Smooth muscle cell (in vitro differentiated cells): Measurements from ENCODE around the gene FRS3. TPM values are rescaled to one million over a fixed set of nuclear protein-coding genes. Genes with fewer than 3 reads are reported as not detected.
A peak's percentile ranks its signal among the peaks of the same experiment; 100 is the strongest.

ENCODE experiments used
- DNase-seq: peaks from one replicate; lab custom pipeline; 2025; ENCODE audit not compliant: unreplicated experiment; lab: John Stamatoyannopoulos, UW
- H2AFZ ChIP-seq: fragments of 200-600 bp; sonication (generic); 2 replicates; pipeline ENCODE4 v1.6.0; 2016; ENCODE audit warnings: antibody characterized with exemption, low read depth, mild to moderate bottlenecking
- H3F3A ChIP-seq: fragments of 200-600 bp; sonication (generic); 2 replicates; pipeline ENCODE4 v1.6.0; 2017; ENCODE audit warnings: antibody characterized with exemption, low read depth
- H3K27ac ChIP-seq: fragments of 200-600 bp; sonication (generic); 2 replicates; pipeline ENCODE4 v1.5.1; 2016; ENCODE audit warnings: low read depth, mild to moderate bottlenecking
- H3K27me3 ChIP-seq: fragments of 200-600 bp; sonication (generic); 2 replicates; pipeline ENCODE4 v1.6.1; 2016; ENCODE audit warnings: low read depth, mild to moderate bottlenecking
- H3K36me3 ChIP-seq: fragments of 200-600 bp; sonication (generic); 2 replicates; pipeline ENCODE4 v1.5.1; 2016; ENCODE audit warnings: low read depth
- H3K4me1 ChIP-seq: fragments of 200-600 bp; sonication (generic); 2 replicates; pipeline ENCODE4 v1.5.1; 2016; ENCODE audit warnings: low read depth
- H3K4me2 ChIP-seq: fragments of 200-600 bp; sonication (generic); 2 replicates; pipeline ENCODE4 v1.6.0; 2016; ENCODE audit warnings: mild to moderate bottlenecking
- H3K4me3 ChIP-seq: fragments of 200-600 bp; sonication (generic); 2 replicates; pipeline ENCODE4 v1.5.1; 2016; ENCODE audit warnings: mild to moderate bottlenecking
- H3K79me2 ChIP-seq: fragments of 200-600 bp; sonication (generic); 2 replicates; pipeline ENCODE4 v1.6.0; 2016; ENCODE audit warnings: low read depth, mild to moderate bottlenecking
- H3K9ac ChIP-seq: fragments of 200-600 bp; sonication (generic); 2 replicates; pipeline ENCODE4 v1.6.0; 2016; ENCODE audit warnings: low read depth
- H3K9me3 ChIP-seq: fragments of 200-600 bp; sonication (generic); replicated peaks from 2 replicates; pipeline ENCODE4 v1.5.1; 2016; ENCODE audit warnings: low read depth
- H4K20me1 ChIP-seq: fragments of 200-600 bp; sonication (generic); 2 replicates; pipeline ENCODE4 v1.6.0; 2016; ENCODE audit warnings: low read depth
- WGBS: methylation state at CpG from one replicate; pipeline ENCODE4 v1.1.7; 2016; ENCODE audit warnings: low lambda C conversion rate; 5-methylcytosine and 5-hydroxymethylcytosine counted together
- polyA plus RNA-seq: library from polyadenylated mRNA; unstranded; fragments of >200 nt; fragmentation: Nextera tagmentation; extraction: Ambion mirVana; gene quantifications from 2 replicates; pipeline ENCODE4 v1.2.1, GENCODE V29; 2016
- total RNA-seq: library from RNA; depleted of rRNA; stranded (reverse); fragments of >200 nt; gene quantifications from 2 replicates; pipeline ENCODE4 v1.2.3, GENCODE V29; 2014
- TF ChIP-seq, protein P1 (sequence below): fragments of 200-600 bp; sonication (generic); IDR thresholded peaks from 2 replicates; pipeline ENCODE4 v1.5.1; 2017; ENCODE audit warnings: borderline replicate concordance, mild to moderate bottlenecking, antibody characterized with exemption; ENCODE audit not compliant: insufficient read depth, poor library complexity, severe bottlenecking

FRS3 gene
- total and polyA plus RNA-seq, 2 experiments from 2014 or later = 3.1 to 6.4 TPM

DNA sequence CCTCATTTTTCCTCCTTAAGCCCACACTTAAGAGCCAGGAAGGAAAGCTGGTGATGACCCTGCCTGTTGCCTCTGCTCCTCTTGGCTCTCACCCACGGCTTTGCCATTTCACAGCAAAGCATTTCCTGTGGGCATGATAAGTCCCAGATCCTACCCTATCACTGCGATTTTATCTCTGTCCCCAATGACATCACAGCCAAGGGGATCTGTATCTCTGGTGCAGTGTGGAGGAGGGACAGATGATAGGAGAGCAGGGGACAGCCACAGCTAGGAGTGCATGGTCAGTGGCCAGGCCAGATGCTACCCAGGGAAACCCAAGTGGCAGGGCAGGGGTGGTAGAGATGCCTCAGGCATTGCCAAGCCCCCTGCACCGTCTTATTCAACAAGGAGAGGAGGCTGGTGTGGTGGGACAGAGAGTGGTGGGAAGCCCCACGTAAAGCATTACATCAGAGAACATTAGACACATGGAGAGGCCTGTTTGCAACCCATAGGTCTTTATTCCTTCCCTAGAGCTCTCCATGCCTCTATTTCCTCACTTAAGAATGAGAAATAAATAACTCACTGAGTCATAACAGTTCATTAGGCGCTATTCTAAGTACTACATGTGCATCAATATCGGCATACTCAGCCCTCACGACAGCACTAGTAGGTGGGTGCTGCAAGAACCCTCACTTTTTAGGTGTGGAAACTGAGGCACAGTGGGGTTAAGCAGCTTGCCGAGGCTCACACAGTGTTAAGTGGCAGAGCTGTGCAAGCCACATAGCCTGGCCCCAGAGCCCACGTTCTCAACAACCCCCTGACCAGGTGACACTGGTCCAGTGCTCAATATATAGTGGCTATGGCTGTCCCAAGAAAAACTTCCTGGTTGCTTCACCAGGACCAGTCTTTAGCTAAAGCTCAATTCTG, 48.9 kb downstream of the FRS3 start:
- Histone ChIP-seq H3K4me2 (peak overlapping the region; percentile 89), H3K4me3 (no peak overlapping the region), H3K9me3 (no peaks in the 10 kb centered on the region), H3F3A (peaks cover 9% of the 10 kb centered on the region), H3K79me2 (peaks cover 28% of the 10 kb centered on the region), H3K27me3 (no peaks in the 10 kb centered on the region), H3K4me1 (peaks cover 17% of the 10 kb centered on the region), H3K36me3 (no peaks in the 10 kb centered on the region), H2AFZ (no peak overlapping the region), H3K9ac (no peak overlapping the region), H3K27ac (peak overlapping the region; percentile 3), H4K20me1 (peaks cover 15% of the 10 kb centered on the region)
- TF ChIP-seq, protein P1, sequence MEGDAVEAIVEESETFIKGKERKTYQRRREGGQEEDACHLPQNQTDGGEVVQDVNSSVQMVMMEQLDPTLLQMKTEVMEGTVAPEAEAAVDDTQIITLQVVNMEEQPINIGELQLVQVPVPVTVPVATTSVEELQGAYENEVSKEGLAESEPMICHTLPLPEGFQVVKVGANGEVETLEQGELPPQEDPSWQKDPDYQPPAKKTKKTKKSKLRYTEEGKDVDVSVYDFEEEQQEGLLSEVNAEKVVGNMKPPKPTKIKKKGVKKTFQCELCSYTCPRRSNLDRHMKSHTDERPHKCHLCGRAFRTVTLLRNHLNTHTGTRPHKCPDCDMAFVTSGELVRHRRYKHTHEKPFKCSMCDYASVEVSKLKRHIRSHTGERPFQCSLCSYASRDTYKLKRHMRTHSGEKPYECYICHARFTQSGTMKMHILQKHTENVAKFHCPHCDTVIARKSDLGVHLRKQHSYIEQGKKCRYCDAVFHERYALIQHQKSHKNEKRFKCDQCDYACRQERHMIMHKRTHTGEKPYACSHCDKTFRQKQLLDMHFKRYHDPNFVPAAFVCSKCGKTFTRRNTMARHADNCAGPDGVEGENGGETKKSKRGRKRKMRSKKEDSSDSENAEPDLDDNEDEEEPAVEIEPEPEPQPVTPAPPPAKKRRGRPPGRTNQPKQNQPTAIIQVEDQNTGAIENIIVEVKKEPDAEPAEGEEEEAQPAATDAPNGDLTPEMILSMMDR = no peak
- DNase-seq = no peak
- WGBS = 50% methylated on average over 9 of the region's 9 CpGs

DNA sequence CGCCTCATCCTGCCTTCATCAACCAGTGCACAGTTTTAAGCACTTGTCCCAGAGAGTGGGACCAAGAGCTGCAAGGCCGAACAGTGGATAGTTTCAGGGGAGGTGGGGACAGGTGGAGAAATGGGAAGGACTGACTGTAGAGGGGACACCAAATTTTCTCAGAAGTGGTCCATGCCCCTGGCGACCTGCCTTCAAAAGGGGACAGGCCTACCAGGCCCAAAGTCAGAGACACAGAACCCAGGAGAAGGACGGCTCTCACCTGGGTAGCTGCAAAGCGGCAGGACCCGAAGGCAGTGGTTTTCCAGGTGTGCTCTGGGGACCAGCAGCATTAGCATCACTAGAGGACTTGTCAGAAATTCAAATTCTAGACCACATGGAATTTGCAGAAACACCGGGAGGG, 50.1 kb downstream of the FRS3 start:
- peaks cover 9% of the 10 kb centered on the region for H3F3A ChIP-seq
- H3K27ac ChIP-seq = no peak overlapping the region
- H2AFZ ChIP-seq = no peak overlapping the region
- H3K4me1 ChIP-seq = peaks cover 15% of the 10 kb centered on the region
- H3K4me3 ChIP-seq = no peak overlapping the region
- no peaks in the 10 kb centered on the region for H3K27me3 ChIP-seq
- peak overlapping the region; percentile 89 for H3K4me2 ChIP-seq
- no peak overlapping the region for H3K9ac ChIP-seq
- TF ChIP-seq, protein P1 = no peak
- H4K20me1 ChIP-seq = peaks cover 15% of the 10 kb centered on the region
- H3K9me3 ChIP-seq = no peaks in the 10 kb centered on the region
- DNase-seq = no peak
- H3K79me2 ChIP-seq = peaks cover 34% of the 10 kb centered on the region
- 95% methylated on average over 7 of the region's 7 CpGs for WGBS
- H3K36me3 ChIP-seq = no peaks in the 10 kb centered on the region

DNA sequence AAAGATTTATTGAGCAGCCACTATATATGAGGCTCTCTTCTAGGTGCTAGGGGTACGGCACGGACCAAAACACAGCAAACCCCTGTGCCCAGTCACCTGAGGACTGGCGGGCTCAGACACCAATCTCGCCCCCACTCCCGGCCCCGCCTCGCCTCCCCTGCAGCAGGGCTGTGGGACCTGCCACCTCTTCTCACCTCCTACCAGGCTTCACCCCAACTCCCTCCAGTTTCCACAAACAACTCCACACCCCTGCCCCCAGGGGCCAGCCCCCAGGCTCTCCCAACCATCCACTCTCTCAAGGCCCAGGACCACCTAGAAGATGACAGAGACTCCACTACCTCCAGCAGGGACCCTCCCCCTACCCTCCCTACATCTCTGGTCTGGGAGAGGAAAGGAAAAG, 50.7 kb downstream of the FRS3 start:
- no peak overlapping the region for H3K4me2 ChIP-seq
- H2AFZ ChIP-seq = no peak overlapping the region
- peaks cover 15% of the 10 kb centered on the region for H3K4me1 ChIP-seq
- TF ChIP-seq, protein P1 = no peak
- no peak overlapping the region for H3K4me3 ChIP-seq
- H3K36me3 ChIP-seq = no peaks in the 10 kb centered on the region
- H3K9ac ChIP-seq = no peak overlapping the region
- peaks cover 34% of the 10 kb centered on the region for H3K79me2 ChIP-seq
- H3F3A ChIP-seq = peaks cover 9% of the 10 kb centered on the region
- H3K9me3 ChIP-seq = no peaks in the 10 kb centered on the region
- H3K27ac ChIP-seq = no peak overlapping the region
- H4K20me1 ChIP-seq = peaks cover 17% of the 10 kb centered on the region
- H3K27me3 ChIP-seq = no peaks in the 10 kb centered on the region
- 94% methylated on average over 6 of the region's 7 CpGs for WGBS
- DNase-seq = no peak
